ENCODE data around the gene KCNJ1.

GRCh38 chr11:128824191-128825049, 42.7 kb downstream of the KCNJ1 start:
- TF ChIP-seq CTCF (IDR thresholded peaks at IDR 0.05) = no peak
- TF ChIP-seq POLR2A (IDR thresholded peaks at IDR 0.05) = no peak
